K562 (cell line): ENCODE measurements around the gene SLC35E3. TPM values are rescaled to one million over a fixed set of nuclear protein-coding genes. Genes with fewer than 3 reads are reported as not detected.

Source experiments
- ATAC-seq: fragments of 200-7000 bp; cut with Tn5 transposase; 3 replicates; pipeline ENCODE4 v1.9.1; 2020; ENCODE audit warnings: moderate library complexity
- BruUV-seq: library from RNA; stranded (reverse); fragments of 400-500 nt; replicated peaks from 2 replicates; lab custom pipeline; 2021; lab: Mats Ljungman, UMichigan
- CTCF ChIA-PET: fragments of 300-600 bp; formaldehyde crosslinking; extraction: SDS; loops from one replicate; lab custom pipeline; 2021; ENCODE audit warnings: low intra/inter-chr PET ratio; lab: Yijun Ruan, JAX
- POLR2A ChIA-PET: fragments of 300-600, 350-650 bp; sonication (Branson Sonifier 250); formaldehyde crosslinking; extraction: SDS; loops from one replicate; lab custom pipeline; 2021; ENCODE audit warnings: antibody characterized with exemption, inconsistent platforms; lab: Yijun Ruan, JAX
- DNase-seq, 4 experiments: peaks; one replicate each; pipeline versions ENCODE4 v3.0.0 to v3.0.0-alpha.2; 2011 to 2018; ENCODE audit warnings: low spot score in 3 of 4, mixed read lengths in 3 of 4; ENCODE audit errors: extremely low read depth in 1 of 4
- FAIRE-seq: peaks from 2 replicates; lab custom pipeline; 2011; peaks lifted over from hg19 to GRCh38; lab: Jason Lieb, UNC
- H2AFZ ChIP-seq: 2 replicates; pipeline ENCODE4 v1.6.0; 2011; ENCODE audit warnings: low read depth, low read length, control low read depth, inconsistent platforms
- H3K27ac ChIP-seq: fragments of 200-600 bp; 3 replicates; pipeline ENCODE4 v1.8.0; 2011; ENCODE audit warnings: low read depth, mild to moderate bottlenecking, control low read depth, inconsistent platforms, low read length, moderate library complexity, mixed read lengths; ENCODE audit errors: extremely low read depth
- H3K27me3 ChIP-seq, 2 experiments: fragments of 300-600 bp in 1 of 2; 2 replicates in 1 of 2; 3 replicates in 1 of 2; pipeline versions ENCODE4 v1.6.0 to v1.8.0; 2011; ENCODE audit warnings: inconsistent platforms in 2 of 2, low read length in 2 of 2, mild to moderate bottlenecking in 1 of 2, mixed read lengths in 1 of 2, moderate library complexity in 1 of 2; ENCODE audit not compliant: control insufficient read depth in 2 of 2, insufficient read depth in 2 of 2
- H3K36me3 ChIP-seq: fragments of 300-600 bp; 3 replicates; pipeline ENCODE4 v1.8.0; 2011; ENCODE audit warnings: mild to moderate bottlenecking, low read length, inconsistent platforms; ENCODE audit not compliant: control insufficient read depth, insufficient read depth
- H3K4me1 ChIP-seq, 2 experiments: fragments of 200-600 bp in 1 of 2; replicated peaks in 1 of 2; 2 replicates in 1 of 2; 3 replicates in 1 of 2; pipeline versions ENCODE4 v1.5.1 to v1.8.0; 2011; ENCODE audit warnings: inconsistent platforms in 2 of 2, low read length in 2 of 2, mild to moderate bottlenecking in 1 of 2, mixed read lengths in 1 of 2, moderate library complexity in 1 of 2; ENCODE audit not compliant: control insufficient read depth in 2 of 2, insufficient read depth in 2 of 2
- H3K4me2 ChIP-seq: 2 replicates; pipeline ENCODE4 v1.6.1; 2011; ENCODE audit warnings: low read length, control low read depth, inconsistent platforms, mixed read lengths; ENCODE audit not compliant: insufficient read depth
- H3K4me3 ChIP-seq: fragments of 200-600 bp; sonication (generic), shearing (Covaris generic); 2 replicates; pipeline ENCODE4 v1.5.1; 2016; ENCODE audit warnings: control low read depth, inconsistent platforms
- H3K79me2 ChIP-seq: fragments of 200-600 bp; 3 replicates; pipeline ENCODE4 v1.8.0; 2011; ENCODE audit warnings: low read length, inconsistent platforms; ENCODE audit not compliant: control insufficient read depth, insufficient read depth
- H3K9ac ChIP-seq, 2 experiments: 2 replicates each; pipeline versions ENCODE4 v1.6.0 to v1.6.1; 2011; ENCODE audit warnings: low read depth in 2 of 2, low read length in 2 of 2, control low read depth in 1 of 2, inconsistent platforms in 1 of 2, mild to moderate bottlenecking in 1 of 2, mixed read lengths in 1 of 2; ENCODE audit not compliant: insufficient read depth in 1 of 2
- H3K9me1 ChIP-seq: one replicate; pipeline ENCODE4 v1.6.0; 2011; ENCODE audit warnings: inconsistent platforms, mild to moderate bottlenecking, low read length, moderate library complexity; ENCODE audit not compliant: control insufficient read depth, insufficient read depth
- H3K9me3 ChIP-seq: replicated peaks from 2 replicates; pipeline ENCODE4 v1.5.1; 2011; ENCODE audit warnings: low read depth, low read length, inconsistent platforms; ENCODE audit not compliant: control insufficient read depth, insufficient read depth
- H4K20me1 ChIP-seq: replicated peaks from 2 replicates; pipeline ENCODE4 v1.6.1; 2011; ENCODE audit warnings: low read length, inconsistent platforms, mixed read lengths; ENCODE audit not compliant: control insufficient read depth, insufficient read depth
- SRSF7 ChIP-seq: fragments of 200-400 bp; formaldehyde crosslinking; optimal IDR thresholded peaks from 2 replicates; pipeline ENCODE3; 2017; ENCODE audit warnings: mild to moderate bottlenecking, low read depth, low read length
- ZNF165 ChIP-seq: fragments of 250-450 bp; sonication (Bioruptor Pico); IDR thresholded peaks from 2 replicates; pipeline ENCODE4 v1.4.0; 2020; ENCODE audit warnings: borderline replicate concordance
- ZNF316 ChIP-seq: fragments of 450-650 bp; IDR thresholded peaks from 2 replicates; pipeline ENCODE4 v1.6.1; 2016
- WGBS: fragments of 100-300 bp; shearing (Covaris generic); methylation state at CpG from one replicate; pipeline ENCODE4 v1.1.6; 2016; ENCODE audit warnings: low coverage, mixed read lengths; ENCODE audit not compliant: insufficient coverage; ENCODE audit errors: missing lambda C conversion rate; 5-methylcytosine and 5-hydroxymethylcytosine counted together
- in situ Hi-C: fragments of 300-500 bp; cut with MboI; formaldehyde crosslinking; loops from 4 replicates; pipeline ENCODE4 v1.15.0; 2018; ENCODE audit warnings: inconsistent platforms, mixed read lengths
- intact Hi-C: fragments of 100-400 bp; cut with micrococcal nuclease; formaldehyde crosslinking; loops from 2 replicates; pipeline ENCODE4 v1.14.2; 2022
- polyA plus RNA-seq, 8 experiments: library from polyadenylated mRNA; depleted of rRNA in 4 of 8; stranded (reverse) in 5 of 8; unstranded in 3 of 8; fragments of >200 nt; fragmentation: Nextera tagmentation in 2 of 8; fragmentation: Illumina TruSeq in 1 of 8; extraction: Ambion mirVana in 2 of 8; extraction: Trizol in 1 of 8; gene quantifications; 2 replicates each; pipeline versions ENCODE4 v1.2.1 to v1.2.3, GENCODE V29; 2011 to 2014; ENCODE audit warnings: inconsistent platforms in 1 of 8, missing spikeins in 1 of 8
- total RNA-seq, 7 experiments: library from RNA; depleted of rRNA in 6 of 7; stranded (reverse); fragments of >200 nt in 6 of 7; fragmentation: Illumina TruSeq in 2 of 7; extraction: Trizol in 2 of 7; gene quantifications; 2 replicates each; pipeline versions ENCODE4 v1.2.1 to v1.2.3, GENCODE V29; 2011 to 2021; ENCODE audit warnings: low replicate concordance in 1 of 7
- TF ChIP-seq, protein P1 (sequence below): fragments of 250-450 bp; sonication (Bioruptor Pico); IDR thresholded peaks from 2 replicates; pipeline ENCODE4 v1.9.0; 2021; ENCODE audit warnings: mild to moderate bottlenecking, inconsistent platforms
- TF ChIP-seq, protein P2 (sequence below): sonication (generic); formaldehyde crosslinking; IDR thresholded peaks from 2 replicates; pipeline ENCODE4 v1.8.0; 2022; ENCODE audit warnings: mild to moderate bottlenecking, missing genetic modification reagents

SLC35E3 gene
- total and polyA plus RNA-seq, 9 of the 15 experiments (the other 6 are each of a cell fraction or from before 2014, with no cell fraction given), result 1.2 to 5.9 (median 3.8) TPM

DNA sequence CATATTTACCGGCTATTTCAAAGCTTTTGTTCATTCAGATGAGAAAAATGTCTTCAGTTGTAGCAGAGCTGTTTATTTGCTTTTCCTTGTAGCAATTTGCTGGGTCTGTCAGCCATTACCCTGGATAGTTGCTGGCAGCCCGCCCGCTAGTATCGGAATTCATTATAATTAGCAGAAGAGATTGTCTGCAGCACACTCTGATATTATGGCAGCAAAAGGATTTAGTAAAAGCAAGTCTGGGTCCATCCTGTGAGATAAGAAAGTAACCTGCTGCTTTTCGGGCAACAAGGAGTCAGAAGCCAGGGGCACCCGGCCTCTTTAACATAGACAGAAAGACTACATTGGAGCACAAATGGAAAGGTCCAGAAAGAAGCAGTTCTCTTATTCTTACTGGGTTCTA is 6.1 kb upstream of the SLC35E3 start:
- Histone ChIP-seq H3K27ac (no peak overlapping the region), H3K79me2 (no peaks in the 10 kb centered on the region), H3K4me2 (no peak overlapping the region), H3K9me1 (no peaks in the 10 kb centered on the region), H3K9ac (no peak overlapping the region), H3K36me3 (peaks cover 73% of the 10 kb centered on the region), H3K4me1 (no peaks in the 10 kb centered on the region), H4K20me1 (no peaks in the 10 kb centered on the region), H3K9me3 (no peaks in the 10 kb centered on the region), H2AFZ (no peak overlapping the region), H3K27me3 (no peaks in the 10 kb centered on the region), H3K4me3 (no peak overlapping the region)
- FAIRE-seq, result no peak
- no peak for TF ChIP-seq SRSF7
- no TSS peak for BruUV-seq
- 82% methylated on average over 6 of the region's 6 CpGs for WGBS
- intact Hi-C loops, result no loop called here
- ChIA-PET CTCF (no interaction called here), POLR2A (no interaction called here)
- no peak for ATAC-seq
- in situ Hi-C loops, result no loop called here
- DNase-seq, result no peak

DNA sequence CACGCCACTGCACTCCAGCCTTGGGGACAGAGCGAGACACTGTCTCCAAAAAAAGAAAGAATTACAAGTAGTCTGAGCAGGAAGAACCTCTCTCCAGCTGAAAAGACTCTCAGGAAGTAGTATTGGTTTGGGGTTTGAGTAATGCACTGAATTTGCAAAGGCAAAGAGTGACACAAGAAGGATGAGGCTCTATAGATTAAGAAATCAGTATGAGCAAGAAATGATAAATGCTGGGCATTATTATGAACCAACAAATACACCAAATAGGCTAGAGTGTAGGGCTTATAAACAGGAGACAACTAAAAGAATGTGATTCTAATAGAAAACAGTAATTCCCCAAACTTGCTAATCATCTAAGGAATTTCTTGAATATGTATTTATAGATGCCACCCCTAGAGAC is 2.6 kb upstream of the SLC35E3 start:
- ATAC-seq (no peak), DNase-seq (no peak), FAIRE-seq (no peak)
- Histone ChIP-seq H3K79me2 (peaks cover 19% of the 10 kb centered on the region), H3K9ac (no peak overlapping the region), H3K36me3 (peaks cover 47% of the 10 kb centered on the region), H3K4me3 (no peak overlapping the region), H2AFZ (no peak overlapping the region), H4K20me1 (no peaks in the 10 kb centered on the region), H3K4me1 (peaks cover 2 to 7% of the 10 kb centered on the region in 2 experiments; a peak in 2 of 5 replicates), H3K4me2 (no peak overlapping the region), H3K27ac (no peak overlapping the region), H3K27me3 (no peaks in the 10 kb centered on the region), H3K9me1 (no peaks in the 10 kb centered on the region), H3K9me3 (no peaks in the 10 kb centered on the region)
- intact Hi-C loops, result no loop called here
- 100% methylated on average over 2 of the region's 2 CpGs for WGBS
- ChIA-PET CTCF (no interaction called here), POLR2A (no interaction called here)
- no TSS peak for BruUV-seq
- in situ Hi-C loops, result no loop called here
- TF ChIP-seq, protein P1, sequence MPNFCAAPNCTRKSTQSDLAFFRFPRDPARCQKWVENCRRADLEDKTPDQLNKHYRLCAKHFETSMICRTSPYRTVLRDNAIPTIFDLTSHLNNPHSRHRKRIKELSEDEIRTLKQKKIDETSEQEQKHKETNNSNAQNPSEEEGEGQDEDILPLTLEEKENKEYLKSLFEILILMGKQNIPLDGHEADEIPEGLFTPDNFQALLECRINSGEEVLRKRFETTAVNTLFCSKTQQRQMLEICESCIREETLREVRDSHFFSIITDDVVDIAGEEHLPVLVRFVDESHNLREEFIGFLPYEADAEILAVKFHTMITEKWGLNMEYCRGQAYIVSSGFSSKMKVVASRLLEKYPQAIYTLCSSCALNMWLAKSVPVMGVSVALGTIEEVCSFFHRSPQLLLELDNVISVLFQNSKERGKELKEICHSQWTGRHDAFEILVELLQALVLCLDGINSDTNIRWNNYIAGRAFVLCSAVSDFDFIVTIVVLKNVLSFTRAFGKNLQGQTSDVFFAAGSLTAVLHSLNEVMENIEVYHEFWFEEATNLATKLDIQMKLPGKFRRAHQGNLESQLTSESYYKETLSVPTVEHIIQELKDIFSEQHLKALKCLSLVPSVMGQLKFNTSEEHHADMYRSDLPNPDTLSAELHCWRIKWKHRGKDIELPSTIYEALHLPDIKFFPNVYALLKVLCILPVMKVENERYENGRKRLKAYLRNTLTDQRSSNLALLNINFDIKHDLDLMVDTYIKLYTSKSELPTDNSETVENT (CRISPR knock-in tag), result no peak
- TF ChIP-seq ZNF316 (no peak), ZNF165 (CRISPR knock-in tag) (no peak)
- TF ChIP-seq, protein P2, sequence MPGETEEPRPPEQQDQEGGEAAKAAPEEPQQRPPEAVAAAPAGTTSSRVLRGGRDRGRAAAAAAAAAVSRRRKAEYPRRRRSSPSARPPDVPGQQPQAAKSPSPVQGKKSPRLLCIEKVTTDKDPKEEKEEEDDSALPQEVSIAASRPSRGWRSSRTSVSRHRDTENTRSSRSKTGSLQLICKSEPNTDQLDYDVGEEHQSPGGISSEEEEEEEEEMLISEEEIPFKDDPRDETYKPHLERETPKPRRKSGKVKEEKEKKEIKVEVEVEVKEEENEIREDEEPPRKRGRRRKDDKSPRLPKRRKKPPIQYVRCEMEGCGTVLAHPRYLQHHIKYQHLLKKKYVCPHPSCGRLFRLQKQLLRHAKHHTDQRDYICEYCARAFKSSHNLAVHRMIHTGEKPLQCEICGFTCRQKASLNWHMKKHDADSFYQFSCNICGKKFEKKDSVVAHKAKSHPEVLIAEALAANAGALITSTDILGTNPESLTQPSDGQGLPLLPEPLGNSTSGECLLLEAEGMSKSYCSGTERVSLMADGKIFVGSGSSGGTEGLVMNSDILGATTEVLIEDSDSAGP (CRISPR knock-in tag), result no peak
